ENCODE measurements around the gene BCL11B.

The BCL11B gene

DNA sequence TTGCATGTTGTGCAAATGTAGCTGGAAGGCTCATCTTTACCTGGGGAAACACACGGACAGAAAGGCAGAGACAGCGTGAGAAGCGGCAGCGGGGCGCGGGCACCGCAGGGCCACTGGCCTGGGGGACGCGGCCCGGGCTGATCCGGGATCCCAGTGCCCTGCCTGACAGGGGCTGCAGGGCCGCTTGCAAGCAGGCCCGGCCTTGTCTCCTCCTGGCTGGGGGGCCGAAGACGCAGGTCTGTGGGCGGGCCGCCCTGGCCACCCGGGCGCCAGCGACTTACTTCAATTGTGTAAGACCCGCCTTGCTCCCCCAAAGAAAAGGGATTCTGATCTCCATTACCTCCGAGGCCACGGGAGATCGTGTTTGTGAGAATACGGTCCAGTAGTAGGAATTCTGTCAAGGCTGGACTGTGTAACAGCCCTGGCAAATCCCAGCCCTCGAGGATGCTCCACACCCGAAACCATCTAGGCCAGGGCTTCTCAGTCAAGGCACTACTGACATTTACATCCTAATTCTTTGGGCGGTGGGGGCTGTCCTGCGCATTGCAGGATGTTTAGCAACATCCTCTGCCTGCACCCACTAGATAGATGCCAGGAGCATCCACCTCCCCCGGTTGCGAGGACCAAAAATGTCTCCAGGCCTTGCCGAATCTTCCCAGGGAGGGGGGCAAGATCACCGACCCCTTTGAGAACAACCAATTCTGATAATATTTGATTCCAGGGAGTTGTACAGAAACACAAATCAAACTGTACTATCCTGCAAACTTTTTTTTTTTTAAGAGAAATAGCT, 95.6 kb downstream of the BCL11B start:
- Histone ChIP-seq H3K36me3 (ENCODE audit: insufficient read depth, low read length) (no peaks in the 10 kb centered on the region), H3K4me1 (ENCODE audit: control insufficient read depth, insufficient read depth, low read length, unreplicated experiment) (no peaks in the 10 kb centered on the region), H3K79me2 (ENCODE audit: control insufficient read depth, insufficient read depth, low read length, unreplicated experiment) (no peaks in the 10 kb centered on the region)

GRCh38 chr14:99175331-99176155, 96.5 kb downstream of the BCL11B start:
- Histone ChIP-seq H3K79me2 (ENCODE audit: control insufficient read depth, insufficient read depth, low read length, unreplicated experiment) (no peaks in the 10 kb centered on the region), H3K36me3 (ENCODE audit: insufficient read depth, low read length) (no peaks in the 10 kb centered on the region), H3K27me3 (ENCODE audit: insufficient read depth, low read length) (no peaks in the 10 kb centered on the region), H3K27ac (ENCODE audit: low read depth, low read length) (no peak overlapping the region), H2AFZ (ENCODE audit: low read length, unreplicated experiment) (no peak overlapping the region), H3K4me1 (ENCODE audit: control insufficient read depth, insufficient read depth, low read length, unreplicated experiment) (no peaks in the 10 kb centered on the region), H3K4me3 (ENCODE audit: low read depth, low read length) (no peak overlapping the region)

More for the DNA sequence above, 95.6 kb downstream of the BCL11B start:
- H3K27ac ChIP-seq (ENCODE audit: low read depth, low read length), result no peak overlapping the region
- no peak overlapping the region for H2AFZ ChIP-seq (ENCODE audit: low read length, unreplicated experiment)
- H3K27me3 ChIP-seq (ENCODE audit: insufficient read depth, low read length), result no peaks in the 10 kb centered on the region
- H3K4me3 ChIP-seq (ENCODE audit: low read depth, low read length), result no peak overlapping the region

DNA sequence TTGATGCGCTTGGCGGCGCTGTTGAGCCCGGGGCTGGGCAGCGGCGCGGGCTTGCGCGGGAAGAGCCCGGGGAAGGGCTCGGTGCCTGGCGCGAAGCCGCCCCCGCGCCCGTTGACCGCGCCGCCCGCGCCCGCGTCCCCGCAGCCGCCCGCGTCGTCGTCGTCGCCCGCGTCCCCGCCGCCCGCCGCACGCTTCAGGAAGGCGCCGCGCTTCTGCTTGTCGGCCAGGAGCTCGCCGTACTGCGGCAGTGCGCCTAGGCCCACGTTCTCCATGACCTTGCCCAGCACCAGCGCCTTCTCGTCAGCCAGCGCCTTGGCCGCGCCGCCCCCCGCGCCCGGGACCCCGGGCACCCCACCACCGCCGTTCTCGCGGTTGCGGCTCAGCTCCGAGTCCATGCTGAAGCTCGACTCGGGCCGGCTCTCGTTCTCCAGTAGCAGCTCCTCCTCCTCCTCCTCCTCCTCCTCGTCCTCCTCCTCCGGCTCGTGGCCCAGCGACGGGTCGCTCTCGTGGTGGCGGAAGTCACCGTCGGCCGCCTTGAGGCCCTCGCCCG, 97.2 kb downstream of the BCL11B start:
- Histone ChIP-seq H3K36me3 (ENCODE audit: insufficient read depth, low read length) (no peaks in the 10 kb centered on the region), H3K27me3 (ENCODE audit: insufficient read depth, low read length) (no peaks in the 10 kb centered on the region), H3K27ac (ENCODE audit: low read depth, low read length) (no peak overlapping the region), H3K4me3 (ENCODE audit: low read depth, low read length) (no peak overlapping the region), H3K79me2 (ENCODE audit: control insufficient read depth, insufficient read depth, low read length, unreplicated experiment) (no peaks in the 10 kb centered on the region), H2AFZ (ENCODE audit: low read length, unreplicated experiment) (no peak overlapping the region), H3K4me1 (ENCODE audit: control insufficient read depth, insufficient read depth, low read length, unreplicated experiment) (no peaks in the 10 kb centered on the region)

DNA sequence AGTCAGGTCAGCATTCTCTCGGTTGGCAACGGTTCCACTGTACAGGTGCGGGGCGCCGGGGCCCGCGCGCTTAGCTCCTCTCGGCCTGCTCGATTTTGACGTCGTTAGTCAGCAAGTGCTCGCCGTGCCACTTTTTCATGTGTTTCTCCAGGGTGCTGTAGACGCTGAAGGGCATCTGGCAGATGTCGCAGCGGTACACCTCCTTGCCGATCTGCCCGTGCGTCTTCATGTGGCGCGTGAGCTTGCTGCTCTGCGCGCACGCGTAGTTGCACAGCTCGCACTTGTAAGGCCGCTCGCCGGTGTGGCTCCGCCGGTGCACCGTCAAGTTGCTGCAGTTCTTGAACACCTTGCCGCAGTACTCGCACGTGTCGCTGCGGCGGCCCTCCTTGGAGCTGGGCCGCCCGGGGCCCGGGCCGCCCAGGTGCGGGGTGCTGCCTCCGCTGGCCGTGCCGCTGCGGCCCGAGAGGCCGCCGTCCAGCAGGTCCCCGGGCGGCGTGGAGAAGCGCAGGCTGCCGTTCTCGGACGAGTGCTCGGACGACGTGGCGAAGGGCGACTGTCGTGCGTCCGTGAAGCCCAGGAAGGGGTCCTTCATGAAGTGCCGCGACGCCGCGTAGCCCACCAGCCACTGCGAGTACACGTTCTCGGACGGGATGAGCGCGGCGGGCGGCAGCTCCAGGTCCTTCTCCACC, 97.8 kb downstream of the BCL11B start:
- Histone ChIP-seq H3K4me1 (ENCODE audit: control insufficient read depth, insufficient read depth, low read length, unreplicated experiment) (no peaks in the 10 kb centered on the region), H3K27ac (ENCODE audit: low read depth, low read length) (no peak overlapping the region), H3K79me2 (ENCODE audit: control insufficient read depth, insufficient read depth, low read length, unreplicated experiment) (no peaks in the 10 kb centered on the region), H2AFZ (ENCODE audit: low read length, unreplicated experiment) (no peak overlapping the region), H3K4me3 (ENCODE audit: low read depth, low read length) (no peak overlapping the region), H3K27me3 (ENCODE audit: insufficient read depth, low read length) (no peaks in the 10 kb centered on the region), H3K36me3 (ENCODE audit: insufficient read depth, low read length) (no peaks in the 10 kb centered on the region)

- no peak overlapping the region for H2AFZ ChIP-seq (ENCODE audit: low read length, unreplicated experiment)
- H3K27ac ChIP-seq (ENCODE audit: low read depth, low read length), result no peak overlapping the region
- no peaks in the 10 kb centered on the region for H3K27me3 ChIP-seq (ENCODE audit: insufficient read depth, low read length)
- H3K79me2 ChIP-seq (ENCODE audit: control insufficient read depth, insufficient read depth, low read length, unreplicated experiment), result no peaks in the 10 kb centered on the region
- no peak overlapping the region for H3K4me3 ChIP-seq (ENCODE audit: low read depth, low read length)
- H3K36me3 ChIP-seq (ENCODE audit: insufficient read depth, low read length), result no peaks in the 10 kb centered on the region
- no peaks in the 10 kb centered on the region for H3K4me1 ChIP-seq (ENCODE audit: control insufficient read depth, insufficient read depth, low read length, unreplicated experiment)
Observed at GRCh38 chr14:99173506-99173905, 98.5 kb downstream of the BCL11B start.

GRCh38 chr14:99173086-99173485, 98.9 kb downstream of the BCL11B start:
- Histone ChIP-seq H2AFZ (ENCODE audit: low read length, unreplicated experiment) (no peak overlapping the region), H3K36me3 (ENCODE audit: insufficient read depth, low read length) (no peaks in the 10 kb centered on the region), H3K4me3 (ENCODE audit: low read depth, low read length) (no peak overlapping the region), H3K27me3 (ENCODE audit: insufficient read depth, low read length) (no peaks in the 10 kb centered on the region), H3K4me1 (ENCODE audit: control insufficient read depth, insufficient read depth, low read length, unreplicated experiment) (no peaks in the 10 kb centered on the region), H3K79me2 (ENCODE audit: control insufficient read depth, insufficient read depth, low read length, unreplicated experiment) (no peaks in the 10 kb centered on the region), H3K27ac (ENCODE audit: low read depth, low read length) (no peak overlapping the region)

DNA sequence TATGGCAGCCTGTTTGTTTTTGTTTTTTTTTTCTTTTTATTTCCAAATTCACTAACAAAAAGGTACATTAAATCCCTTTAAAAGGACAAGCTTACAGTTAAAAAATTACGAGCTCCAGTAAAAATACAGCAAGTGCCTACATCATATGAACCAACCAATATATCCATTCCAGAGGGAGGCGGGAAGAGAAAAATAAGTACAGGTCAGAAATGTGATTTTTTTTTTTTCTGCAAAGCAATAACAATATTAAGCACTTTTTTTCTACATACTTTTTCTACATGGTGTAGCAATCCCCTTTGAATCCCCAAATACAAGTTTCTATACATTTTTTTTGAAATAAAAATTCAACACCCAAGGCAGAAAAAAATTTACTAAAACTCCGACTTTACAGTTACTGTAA, 100.6 kb downstream of the BCL11B start:
- no peak overlapping the region for H3K4me3 ChIP-seq (ENCODE audit: low read depth, low read length)
- no peak overlapping the region for H3K27ac ChIP-seq (ENCODE audit: low read depth, low read length)
- no peak overlapping the region for H2AFZ ChIP-seq (ENCODE audit: low read length, unreplicated experiment)
- no peaks in the 10 kb centered on the region for H3K79me2 ChIP-seq (ENCODE audit: control insufficient read depth, insufficient read depth, low read length, unreplicated experiment)
- H3K4me1 ChIP-seq (ENCODE audit: control insufficient read depth, insufficient read depth, low read length, unreplicated experiment), result no peaks in the 10 kb centered on the region
- no peaks in the 10 kb centered on the region for H3K27me3 ChIP-seq (ENCODE audit: insufficient read depth, low read length)
- no peaks in the 10 kb centered on the region for H3K36me3 ChIP-seq (ENCODE audit: insufficient read depth, low read length)

DNA sequence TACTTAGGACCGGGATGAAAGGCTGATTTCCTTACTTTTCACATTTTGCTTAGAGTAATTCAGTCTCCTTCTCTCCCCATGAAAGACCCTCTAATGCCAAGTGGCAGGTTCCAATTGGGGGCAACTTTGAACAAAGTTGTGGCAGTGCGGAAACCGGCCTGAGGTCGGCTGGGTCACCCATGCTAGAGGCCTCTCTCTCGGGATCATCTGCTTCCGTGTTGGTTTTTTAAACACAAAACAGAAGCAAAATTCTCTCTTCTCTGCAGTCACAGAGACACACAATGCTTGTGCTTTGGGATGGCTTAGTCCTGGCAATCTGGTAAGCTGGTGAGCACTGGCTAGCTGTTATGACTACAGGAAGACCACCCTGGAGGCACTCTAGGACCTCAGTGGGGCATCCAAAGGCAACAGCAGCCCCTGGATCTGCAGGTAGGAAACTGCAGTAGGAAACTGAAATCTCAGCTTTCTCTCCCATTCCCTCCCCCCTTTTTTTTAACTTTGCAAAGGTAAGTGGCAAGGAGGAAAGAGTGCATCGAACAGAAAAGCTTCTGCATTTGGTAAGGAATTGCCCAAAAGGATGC, 102.1 kb downstream of the BCL11B start:
- Histone ChIP-seq H3K4me1 (ENCODE audit: control insufficient read depth, insufficient read depth, low read length, unreplicated experiment) (no peaks in the 10 kb centered on the region), H2AFZ (ENCODE audit: low read length, unreplicated experiment) (no peak overlapping the region), H3K79me2 (ENCODE audit: control insufficient read depth, insufficient read depth, low read length, unreplicated experiment) (no peaks in the 10 kb centered on the region), H3K36me3 (ENCODE audit: insufficient read depth, low read length) (no peaks in the 10 kb centered on the region), H3K27me3 (ENCODE audit: insufficient read depth, low read length) (no peaks in the 10 kb centered on the region), H3K4me3 (ENCODE audit: low read depth, low read length) (no peak overlapping the region), H3K27ac (ENCODE audit: low read depth, low read length) (no peak overlapping the region)

GRCh38 chr14:99168330-99168729, 103.7 kb downstream of the BCL11B start:
- Histone ChIP-seq H3K4me3 (ENCODE audit: low read depth, low read length) (no peak overlapping the region), H2AFZ (ENCODE audit: low read length, unreplicated experiment) (no peak overlapping the region), H3K27ac (ENCODE audit: low read depth, low read length) (no peak overlapping the region), H3K4me1 (ENCODE audit: control insufficient read depth, insufficient read depth, low read length, unreplicated experiment) (no peaks in the 10 kb centered on the region), H3K36me3 (ENCODE audit: insufficient read depth, low read length) (no peaks in the 10 kb centered on the region), H3K79me2 (ENCODE audit: control insufficient read depth, insufficient read depth, low read length, unreplicated experiment) (no peaks in the 10 kb centered on the region), H3K27me3 (ENCODE audit: insufficient read depth, low read length) (no peaks in the 10 kb centered on the region)

GRCh38 chr14:99166506-99166905, 105.5 kb downstream of the BCL11B start:
- H3K27me3 ChIP-seq (ENCODE audit: insufficient read depth, low read length), result no peaks in the 10 kb centered on the region
- no peaks in the 10 kb centered on the region for H3K79me2 ChIP-seq (ENCODE audit: control insufficient read depth, insufficient read depth, low read length, unreplicated experiment)
- H3K4me1 ChIP-seq (ENCODE audit: control insufficient read depth, insufficient read depth, low read length, unreplicated experiment), result no peaks in the 10 kb centered on the region
- H3K4me3 ChIP-seq (ENCODE audit: low read depth, low read length), result no peak overlapping the region
- H3K36me3 ChIP-seq (ENCODE audit: insufficient read depth, low read length), result no peaks in the 10 kb centered on the region
- H2AFZ ChIP-seq (ENCODE audit: low read length, unreplicated experiment), result no peak overlapping the region
- no peak overlapping the region for H3K27ac ChIP-seq (ENCODE audit: low read depth, low read length)

All from ACC112 (cell line).